Keratinocyte (primary cell): Measurements from ENCODE around the gene MAN2A2. TPM values are rescaled to one million over a fixed set of nuclear protein-coding genes. Genes with fewer than 3 reads are reported as not detected.

Source experiments
- DNase-seq: peaks from one replicate; pipeline ENCODE4 v3.0.0-alpha.2; 2011; ENCODE audit warnings: low read depth, missing footprints, low spot score
- FAIRE-seq: peaks from 2 replicates; lab custom pipeline; 2011; peaks lifted over from hg19 to GRCh38; lab: Jason Lieb, UNC
- H2AFZ ChIP-seq: 2 replicates; pipeline ENCODE4 v1.6.0; 2012; ENCODE audit warnings: low read length, control low read depth, inconsistent platforms; ENCODE audit not compliant: control insufficient read depth
- H3K27ac ChIP-seq: 2 replicates; pipeline ENCODE4 v1.5.1; 2011; ENCODE audit warnings: low read length; ENCODE audit not compliant: control insufficient read depth, insufficient read depth
- H3K27me3 ChIP-seq: 3 replicates; pipeline ENCODE4 v1.6.0; 2011; ENCODE audit warnings: low read length; ENCODE audit not compliant: control insufficient read depth, insufficient read depth; ENCODE audit errors: extremely low read depth
- H3K36me3 ChIP-seq, 2 experiments: 2 replicates in 1 of 2; 3 replicates in 1 of 2; pipeline ENCODE4 v1.5.1; 2011; ENCODE audit warnings: low read length in 2 of 2, mild to moderate bottlenecking in 1 of 2; ENCODE audit not compliant: control insufficient read depth in 2 of 2, insufficient read depth in 2 of 2; ENCODE audit errors: extremely low read depth in 1 of 2
- H3K4me1 ChIP-seq: 3 replicates; pipeline ENCODE4 v1.5.1; 2011; ENCODE audit warnings: low read length; ENCODE audit not compliant: control insufficient read depth, insufficient read depth; ENCODE audit errors: extremely low read depth
- H3K4me2 ChIP-seq: 3 replicates; pipeline ENCODE4 v1.6.0; 2011; ENCODE audit warnings: low read depth, low read length; ENCODE audit not compliant: control insufficient read depth, insufficient read depth; ENCODE audit errors: extremely low read depth
- H3K4me3 ChIP-seq, 3 experiments: fragments of 200-600 bp in 1 of 3; sonication (generic) in 1 of 3; 2 replicates in 2 of 3; 3 replicates in 1 of 3; pipeline ENCODE4 v1.5.1; 2011 to 2016; ENCODE audit warnings: low read length in 3 of 3, mild to moderate bottlenecking in 3 of 3, control low read depth in 2 of 3, inconsistent platforms in 1 of 3, low read depth in 1 of 3, mixed read lengths in 1 of 3, mixed run types in 1 of 3, moderate library complexity in 1 of 3; ENCODE audit not compliant: control insufficient read depth in 2 of 3, insufficient read depth in 2 of 3; ENCODE audit errors: extremely low read depth in 1 of 3
- H3K79me2 ChIP-seq: 2 replicates; pipeline ENCODE4 v1.6.0; 2012; ENCODE audit warnings: low read length; ENCODE audit not compliant: control insufficient read depth, insufficient read depth
- H3K9ac ChIP-seq: 3 replicates; pipeline ENCODE4 v1.6.0; 2011; ENCODE audit warnings: low read length; ENCODE audit not compliant: control insufficient read depth, insufficient read depth; ENCODE audit errors: extremely low read depth
- H3K9me1 ChIP-seq: 3 replicates; pipeline ENCODE4 v1.6.0; 2011; ENCODE audit warnings: low read length; ENCODE audit not compliant: control insufficient read depth, insufficient read depth; ENCODE audit errors: extremely low read depth
- H3K9me3 ChIP-seq: 2 replicates; pipeline ENCODE4 v1.5.1; 2012; ENCODE audit warnings: low read depth, low read length; ENCODE audit not compliant: control insufficient read depth
- H4K20me1 ChIP-seq: 3 replicates; pipeline ENCODE4 v1.6.0; 2011; ENCODE audit warnings: low read length; ENCODE audit not compliant: control insufficient read depth, insufficient read depth; ENCODE audit errors: extremely low read depth
- CTCF ChIP-seq, 3 experiments: IDR thresholded peaks in 1 of 3; conservative IDR thresholded peaks in 1 of 3; optimal IDR thresholded peaks in 1 of 3; 2 replicates in 2 of 3; 3 replicates in 1 of 3; pipeline versions ENCODE3 to v1.5.1; 2011; ENCODE audit warnings: low read length in 3 of 3, mild to moderate bottlenecking in 3 of 3, moderate library complexity in 2 of 3, control low read depth in 1 of 3, inconsistent platforms in 1 of 3; ENCODE audit not compliant: insufficient read depth in 2 of 3; ENCODE audit errors: extremely low read depth in 1 of 3
- EZH2 ChIP-seq: IDR thresholded peaks from one replicate; pipeline ENCODE4 v1.6.1; 2012; ENCODE audit warnings: inconsistent platforms, mild to moderate bottlenecking, low read length, moderate library complexity
- dilution Hi-C: fragments of 300-500 bp; cut with MboI; formaldehyde crosslinking; loops from one replicate; pipeline ENCODE4 v1.7.0; 2020; ENCODE audit warnings: low sequenced_read_pairs; ENCODE audit not compliant: extremely low pct_ligation_motif_present
- polyA plus RNA-seq, 5 experiments: library from polyadenylated mRNA; depleted of rRNA in 3 of 5; stranded (reverse) in 3 of 5; stranded (forward) in 1 of 5; unstranded in 1 of 5; fragments of >200 nt; gene quantifications; 1 replicate in 1 of 5; 2 replicates in 3 of 5; 3 replicates in 1 of 5; pipeline versions ENCODE4 v1.2.1 to v1.2.3, GENCODE V29; 2011 to 2012; ENCODE audit warnings: missing spikeins in 2 of 5, low read depth in 1 of 5, low replicate concordance in 1 of 5

MAN2A2 gene
- polyA plus RNA-seq, 1 donor (not counting 4 experiments of a cell fraction or from before 2014, with no cell fraction given) = 6.6 TPM

GRCh38 chr15:90857337-90857736 is 45.8 kb upstream of the MAN2A2 start:
- Histone ChIP-seq H3K79me2 (no peaks in the 10 kb centered on the region), H3K9me3 (no peaks in the 10 kb centered on the region), H2AFZ (no peak overlapping the region), H3K4me2 (no peak overlapping the region), H3K27ac (no peak overlapping the region), H3K9ac (no peak overlapping the region), H3K27me3 (no peaks in the 10 kb centered on the region), H3K4me3 (no peak overlapping the region), H3K36me3 (no peaks in the 10 kb centered on the region), H4K20me1 (no peaks in the 10 kb centered on the region), H3K9me1 (no peaks in the 10 kb centered on the region), H3K4me1 (peaks cover 6% of the 10 kb centered on the region)
- DNase-seq (no peak), FAIRE-seq (no peak)
- TF ChIP-seq CTCF (optimal IDR thresholded peaks at IDR 0.05 in 1 of 3, IDR thresholded peaks at IDR 0.05 in 1 of 3, conservative IDR thresholded peaks at IDR 0.05 in 1 of 3; ENCODE audit: extremely low read depth in 1 of 3, insufficient read depth in 2 of 3, low read length in 3 of 3) (no peak), EZH2 (no peak)
- dilution Hi-C loops = no loop called here

GRCh38 chr15:90857883-90858443 is 45.1 kb upstream of the MAN2A2 start:
- dilution Hi-C loops = no loop called here
- Histone ChIP-seq H3K4me2 (no peak overlapping the region), H4K20me1 (no peaks in the 10 kb centered on the region), H2AFZ (no peak overlapping the region), H3K4me1 (peaks cover under 1% of the 10 kb centered on the region), H3K4me3 (no peak overlapping the region), H3K36me3 (no peaks in the 10 kb centered on the region), H3K79me2 (no peaks in the 10 kb centered on the region), H3K27me3 (no peaks in the 10 kb centered on the region), H3K9ac (no peak overlapping the region), H3K9me1 (no peaks in the 10 kb centered on the region), H3K9me3 (no peaks in the 10 kb centered on the region), H3K27ac (no peak overlapping the region)
- TF ChIP-seq EZH2 = no peak
- no peak for TF ChIP-seq CTCF (optimal IDR thresholded peaks at IDR 0.05 in 1 of 3, IDR thresholded peaks at IDR 0.05 in 1 of 3, conservative IDR thresholded peaks at IDR 0.05 in 1 of 3; ENCODE audit: extremely low read depth in 1 of 3, insufficient read depth in 2 of 3, low read length in 3 of 3)
- no peak for DNase-seq
- FAIRE-seq = no peak
